ENCODE data around the gene HS6ST2.

The HS6ST2 gene

GRCh38 chrX:132843363-132843762 is 115.1 kb downstream of the HS6ST2 start:
- no peak for DNase-seq

GRCh38 chrX:132842460-132843238 is 115.8 kb downstream of the HS6ST2 start:
- no peak for DNase-seq

- DNase-seq = no peak
Observed at GRCh38 chrX:132837967-132838366, 120.5 kb downstream of the HS6ST2 start.

GRCh38 chrX:132837126-132837525 is 121.3 kb downstream of the HS6ST2 start:
- DNase-seq = no peak

- DNase-seq = no peak
Observed at GRCh38 chrX:132836471-132836870, 122.0 kb downstream of the HS6ST2 start.

GRCh38 chrX:132834741-132835140 is 123.7 kb downstream of the HS6ST2 start:
- DNase-seq = no peak

- no peak for DNase-seq
Observed at GRCh38 chrX:132834109-132834508, 124.3 kb downstream of the HS6ST2 start.

GRCh38 chrX:132833373-132833772 is 125.1 kb downstream of the HS6ST2 start:
- no peak for DNase-seq

GRCh38 chrX:132831336-132831973 is 127.0 kb downstream of the HS6ST2 start:
- DNase-seq = no peak

- peak in 1 of 5 donors; percentile 3 for DNase-seq
Observed at GRCh38 chrX:132822634-132823012, 135.8 kb downstream of the HS6ST2 start.

GRCh38 chrX:132821974-132822633 is 136.3 kb downstream of the HS6ST2 start:
- no peak for DNase-seq

- no peak for DNase-seq
Observed at GRCh38 chrX:132820675-132821074, 137.8 kb downstream of the HS6ST2 start.

- DNase-seq = no peak
Observed at GRCh38 chrX:132819711-132820264, 138.6 kb downstream of the HS6ST2 start.

GRCh38 chrX:132818638-132819037 is 139.8 kb downstream of the HS6ST2 start:
- DNase-seq = no peak

- DNase-seq = no peak
Observed at GRCh38 chrX:132815643-132816042, 142.8 kb downstream of the HS6ST2 start.

- DNase-seq = no peak
Observed at GRCh38 chrX:132810964-132811712, 147.3 kb downstream of the HS6ST2 start.

- no peak for DNase-seq
Observed at GRCh38 chrX:132810488-132810887, 147.9 kb downstream of the HS6ST2 start.

GRCh38 chrX:132809581-132809980 is 148.8 kb downstream of the HS6ST2 start:
- DNase-seq = no peak

- DNase-seq = no peak
Observed at GRCh38 chrX:132807411-132808030, 150.9 kb downstream of the HS6ST2 start.

- no peak for DNase-seq
Observed at GRCh38 chrX:132802033-132802432, 156.4 kb downstream of the HS6ST2 start.

- DNase-seq = no peak
Observed at GRCh38 chrX:132795181-132795580, 163.2 kb downstream of the HS6ST2 start.

GRCh38 chrX:132791714-132792113 is 166.7 kb downstream of the HS6ST2 start:
- no peak for DNase-seq
